Measurements from ENCODE around the gene MDK.

The MDK gene

GRCh38 chr11:46407635-46408034, 26.2 kb downstream of the MDK start:
- DNase-seq = no peak

GRCh38 chr11:46408407-46408986, 27.0 kb downstream of the MDK start:
- no peak for DNase-seq

GRCh38 chr11:46410021-46410420, 28.6 kb downstream of the MDK start:
- DNase-seq = no peak

- DNase-seq = no peak
These were observed 32.4 kb downstream of the MDK start for GRCh38 chr11:46413760-46414465.

GRCh38 chr11:46414466-46414796, 33.0 kb downstream of the MDK start:
- DNase-seq = no peak

- no peak for DNase-seq
These were observed 33.4 kb downstream of the MDK start for GRCh38 chr11:46414879-46415278.

- DNase-seq = no peak
These were observed 36.2 kb downstream of the MDK start for GRCh38 chr11:46417711-46418110.

GRCh38 chr11:46418751-46419150, 37.3 kb downstream of the MDK start:
- DNase-seq = no peak

- DNase-seq = no peak
These were observed 39.0 kb downstream of the MDK start for GRCh38 chr11:46420513-46420912.

- no peak for DNase-seq
These were observed 39.9 kb downstream of the MDK start for GRCh38 chr11:46421257-46421880.

- DNase-seq = no peak
These were observed 41.1 kb downstream of the MDK start for GRCh38 chr11:46422588-46422987.

- DNase-seq = no peak
These were observed 44.9 kb downstream of the MDK start for GRCh38 chr11:46426233-46426991.

- DNase-seq = no peak
These were observed 45.9 kb downstream of the MDK start for GRCh38 chr11:46427364-46427763.

- DNase-seq = no peak
These were observed 48.2 kb downstream of the MDK start for GRCh38 chr11:46429717-46430116.

GRCh38 chr11:46431211-46431610, 49.7 kb downstream of the MDK start:
- DNase-seq = no peak
